ENCODE data around the gene C12orf50. TPM values are rescaled to one million over a fixed set of nuclear protein-coding genes. Genes with fewer than 3 reads are reported as not detected.
"Not testable (repeated sequence)": the region's sequence is repeated elsewhere in the genome, so short reads cannot be mapped to it uniquely, and the experiment has no call there.

C12orf50 gene
- total RNA-seq, 1 donor from 2014 or later: not detected

DNA sequence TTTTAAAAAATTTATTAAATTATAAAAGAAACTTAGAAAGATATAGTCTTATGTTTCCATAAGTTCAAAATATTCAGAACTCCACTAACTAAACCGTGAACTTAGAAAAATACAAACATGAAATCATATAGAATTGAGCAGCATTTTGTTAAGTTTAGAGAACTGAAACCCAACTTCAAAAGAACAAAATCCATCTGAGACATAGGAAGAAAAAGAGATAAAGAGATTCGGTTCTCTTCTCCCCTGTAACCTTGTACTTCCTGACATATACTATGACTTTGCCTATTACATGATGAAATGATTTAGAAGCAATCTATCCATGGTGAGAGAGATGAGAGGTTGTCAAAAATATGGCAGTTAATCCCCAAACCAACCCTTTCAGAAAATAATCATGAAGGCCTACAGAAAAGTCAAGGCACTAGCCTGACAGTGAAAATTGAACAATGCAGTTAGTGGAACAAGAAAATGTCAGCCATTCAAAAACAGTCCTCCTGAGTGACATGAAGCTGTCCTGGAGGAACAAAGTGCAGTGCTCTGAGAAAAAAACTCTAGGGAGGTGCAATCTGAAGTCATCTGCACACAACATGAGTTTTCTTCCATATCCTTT is 44.0 kb downstream of the C12orf50 start:
- no peak for ATAC-seq

DNA sequence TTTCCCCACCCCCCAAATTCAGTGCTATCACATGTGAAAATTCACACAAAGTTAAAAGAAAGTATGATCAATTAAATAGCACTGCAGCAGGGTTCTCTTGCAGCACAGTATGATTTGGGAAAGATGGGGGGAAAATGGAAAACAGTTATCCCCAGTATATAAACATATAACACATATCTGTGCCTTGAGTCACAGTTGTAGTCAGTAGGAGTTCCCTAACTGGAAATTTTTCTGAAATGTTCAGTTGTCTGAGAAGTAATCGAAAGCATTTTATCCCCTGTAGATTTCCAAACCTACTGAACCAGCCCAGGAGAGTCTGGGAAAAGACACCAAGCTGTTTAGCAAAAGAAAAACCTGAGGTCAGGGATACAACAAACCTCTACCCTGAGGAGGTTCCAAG is 47.0 kb downstream of the C12orf50 start:
- ATAC-seq: no peak

DNA sequence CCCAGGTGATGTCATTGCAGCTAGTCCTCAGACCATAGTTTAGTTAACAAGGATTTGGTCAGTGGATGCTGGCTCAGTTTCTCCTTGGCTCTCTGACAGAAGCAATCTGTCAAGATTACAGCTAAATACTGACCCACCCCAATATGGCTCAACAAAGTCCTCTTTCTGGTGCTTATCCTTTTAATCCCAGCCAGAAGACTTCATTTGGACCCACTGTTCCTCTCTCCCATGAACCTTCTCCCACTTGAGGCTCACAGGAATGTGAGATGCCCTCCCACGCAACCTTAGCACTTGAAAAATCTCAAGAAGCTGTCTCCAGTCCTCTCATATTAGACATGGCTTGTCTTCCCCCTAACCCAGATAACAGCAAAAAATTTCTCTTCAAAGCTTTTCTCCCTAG is 47.7 kb downstream of the C12orf50 start:
- no peak for ATAC-seq

DNA sequence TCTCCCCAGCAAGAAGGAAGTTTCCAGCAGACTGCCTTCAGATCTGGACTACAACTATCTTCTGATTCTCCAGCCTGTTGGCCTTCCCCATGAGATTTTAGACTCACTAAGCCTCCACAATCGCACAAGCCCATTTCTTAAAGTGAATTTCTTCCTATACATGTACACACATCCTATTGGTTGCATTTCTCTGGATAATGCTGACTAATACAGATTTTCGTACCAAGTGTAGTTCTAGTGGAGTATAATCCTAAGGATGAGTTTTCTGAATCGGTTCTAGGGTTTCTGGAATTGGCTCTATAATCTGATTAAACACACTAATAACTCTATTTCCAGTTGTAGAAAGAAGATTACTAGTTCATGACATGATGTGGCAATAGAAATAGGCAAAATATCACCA is 53.3 kb downstream of the C12orf50 start:
- no peak for ATAC-seq

DNA sequence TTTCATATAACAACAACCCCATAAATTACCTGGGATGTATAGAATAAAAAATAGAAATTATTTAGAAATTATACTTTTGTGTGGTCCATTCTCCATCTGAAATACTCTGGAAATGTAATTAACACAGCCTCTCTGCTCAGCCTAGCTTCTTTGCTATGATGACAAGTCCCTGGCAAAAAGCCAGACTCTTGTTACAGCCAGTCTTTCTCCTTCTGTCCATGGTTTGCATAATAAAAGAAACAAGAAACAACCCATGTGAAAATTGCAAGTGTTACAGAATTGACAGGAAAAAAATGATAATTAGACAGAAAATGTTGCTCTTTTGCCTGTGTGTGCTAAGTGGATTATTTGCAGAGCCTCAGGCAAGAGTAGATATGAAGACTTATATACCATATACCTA is 61.3 kb downstream of the C12orf50 start:
- no peak for ATAC-seq

DNA sequence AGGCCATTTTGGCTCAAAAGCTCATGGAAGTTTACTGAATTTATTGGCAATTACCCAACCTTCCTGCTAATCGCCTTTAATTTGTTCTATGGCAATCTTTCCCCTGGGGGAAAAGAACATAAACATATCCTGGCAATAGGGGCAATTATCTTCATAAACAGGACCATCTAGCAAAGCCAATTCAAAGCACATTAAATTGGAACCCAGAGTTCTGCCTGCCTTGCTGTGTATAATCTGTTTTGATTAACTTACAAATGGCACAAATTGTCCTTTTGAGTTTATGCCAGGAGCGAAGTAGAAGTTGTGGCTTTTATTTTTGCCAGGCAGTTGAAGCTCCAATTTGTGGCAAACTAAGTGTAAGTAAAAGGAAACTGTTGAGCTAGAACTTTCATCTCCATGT is 68.6 kb downstream of the C12orf50 start:
- ATAC-seq: no peak

DNA sequence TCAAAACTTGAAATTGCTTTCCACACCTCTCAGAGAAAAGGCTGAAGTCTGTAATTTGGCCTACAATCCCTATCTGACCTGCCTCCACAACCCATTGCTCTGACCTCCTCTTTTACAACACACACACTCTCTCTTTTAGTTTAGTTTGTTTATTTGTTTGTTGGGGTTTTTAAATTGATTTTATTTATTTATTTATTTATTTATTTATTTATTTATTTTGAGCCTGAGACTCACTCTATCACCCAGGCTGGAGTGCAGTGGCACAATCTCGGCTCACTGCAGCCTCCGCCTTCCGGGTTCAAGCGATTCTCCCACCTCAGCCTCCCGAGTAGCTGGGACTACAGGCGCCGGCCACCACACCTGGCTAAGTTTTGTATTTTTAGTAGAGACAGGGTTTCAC is 75.2 kb downstream of the C12orf50 start:
- not testable (repeated sequence) for ATAC-seq

DNA sequence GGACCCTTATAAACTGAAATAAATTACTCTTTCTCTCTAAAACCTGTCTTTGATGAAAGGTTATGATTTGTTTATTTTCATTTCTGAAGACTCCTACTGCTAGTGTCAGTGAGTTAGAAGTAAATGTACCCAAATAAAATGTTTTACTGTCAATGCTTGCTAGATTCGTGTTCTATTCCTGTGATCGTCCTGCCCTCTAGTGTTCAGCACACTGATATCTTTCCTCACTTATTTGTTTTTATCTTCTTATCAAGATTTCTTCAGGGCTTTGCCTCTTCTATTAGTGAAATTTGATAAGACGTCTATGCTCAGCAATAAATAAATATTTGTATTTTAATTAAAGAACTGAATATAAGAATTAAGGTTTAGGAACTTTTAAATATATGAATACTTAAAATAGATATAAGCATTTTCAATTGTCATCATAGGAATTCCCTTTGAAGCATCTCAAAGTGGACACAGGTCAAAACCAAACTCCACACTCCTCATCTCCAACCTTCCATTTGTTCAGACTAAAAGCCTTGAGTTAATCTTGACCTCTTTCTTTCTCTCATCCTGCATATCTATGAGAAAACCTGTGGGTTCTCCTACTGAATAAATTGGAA is 75.8 kb downstream of the C12orf50 start:
- ATAC-seq: no peak

DNA sequence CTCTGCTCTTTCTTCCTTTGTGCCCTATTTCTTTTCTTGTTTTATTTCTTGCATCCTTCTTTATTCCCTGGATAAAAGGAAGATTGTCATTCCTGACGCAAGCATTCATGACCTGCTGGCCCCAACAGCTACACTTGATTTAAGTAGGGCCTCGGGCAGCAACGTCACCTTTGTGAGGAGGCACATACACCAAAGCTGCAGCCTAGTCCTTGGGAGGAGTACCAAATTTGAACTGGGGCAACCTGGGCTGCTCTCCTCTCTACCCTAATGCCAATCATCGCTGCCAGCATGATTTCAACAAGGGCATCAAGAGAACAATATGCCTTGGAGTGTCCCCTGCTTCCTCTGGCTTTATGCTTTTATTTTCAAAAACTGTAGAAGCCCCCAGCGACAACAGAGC is 76.4 kb downstream of the C12orf50 start:
- ATAC-seq: no peak

DNA sequence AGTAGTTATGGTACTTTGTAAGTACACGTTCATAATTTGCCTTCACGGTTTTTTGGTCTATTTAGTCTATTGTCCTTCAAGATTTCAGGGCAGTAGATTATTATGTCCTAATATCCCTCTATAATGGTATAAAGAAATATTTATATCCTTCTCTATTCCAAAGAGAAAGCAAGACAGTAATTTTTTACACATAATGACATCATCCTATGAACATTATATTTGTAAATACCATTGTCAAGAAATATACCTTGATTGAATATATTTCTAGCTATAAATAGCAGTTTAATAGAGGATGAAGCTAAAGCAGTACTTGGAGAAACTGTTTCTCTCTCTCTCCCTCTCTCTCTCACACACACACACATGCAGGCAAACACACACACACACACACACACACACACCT is 77.0 kb downstream of the C12orf50 start:
- no peak for ATAC-seq

DNA sequence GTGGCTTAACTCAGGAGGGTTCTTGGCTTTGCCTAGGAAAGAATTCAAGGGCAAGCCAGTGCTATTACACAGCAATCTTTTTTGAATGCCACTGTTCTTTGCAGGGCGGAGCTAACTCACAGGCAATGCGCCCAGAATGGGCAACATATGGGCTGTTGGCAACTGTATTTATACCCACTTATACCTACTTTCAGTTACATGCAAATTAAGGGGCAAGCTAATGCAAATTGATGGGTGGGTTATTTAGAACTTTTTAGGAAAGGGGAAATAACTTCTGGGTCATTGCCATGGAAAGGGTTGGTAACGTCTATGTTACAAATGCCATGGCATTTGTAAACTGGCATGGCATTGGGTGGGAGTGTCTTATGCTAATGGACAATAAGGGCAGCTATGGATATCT is 85.4 kb downstream of the C12orf50 start:
- ATAC-seq: no peak

DNA sequence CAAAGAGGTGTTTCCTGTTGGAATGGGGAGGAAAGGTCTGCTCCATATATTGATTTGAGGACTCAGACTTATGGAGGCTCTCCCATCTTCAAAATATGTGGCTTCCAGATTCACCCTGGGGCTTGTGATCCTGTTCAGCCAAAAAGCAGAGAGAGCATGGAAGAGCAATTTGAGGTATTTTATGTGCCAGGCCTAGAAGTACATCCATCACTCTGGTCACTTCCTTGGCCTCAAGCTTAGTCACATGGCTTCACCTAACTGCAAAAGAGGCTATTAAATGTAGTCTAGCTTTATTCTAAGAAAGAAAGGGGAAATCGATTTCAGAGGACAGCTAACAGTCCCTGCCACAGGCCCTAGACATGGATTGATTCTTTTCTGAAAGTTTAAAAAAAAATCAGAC is 86.2 kb downstream of the C12orf50 start:
- no peak for ATAC-seq

DNA sequence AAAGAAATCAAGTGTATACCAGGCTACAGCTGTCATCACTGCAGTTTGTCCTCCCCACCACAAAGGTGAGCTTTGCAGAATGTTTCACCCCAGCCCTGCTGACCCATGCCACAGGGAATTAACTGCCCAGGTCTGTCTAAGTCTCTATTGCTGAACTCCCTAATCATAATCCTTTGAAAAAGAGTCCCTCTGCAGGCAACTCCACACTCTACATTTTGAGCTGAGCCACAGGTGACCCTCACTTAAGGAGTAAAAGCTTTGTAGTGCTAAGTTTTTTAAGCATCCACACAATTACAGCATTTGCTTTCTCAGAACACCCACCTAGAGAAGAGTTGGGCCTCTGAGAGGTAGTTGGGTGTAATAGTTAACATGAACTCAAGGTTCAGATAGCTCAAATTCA is 90.0 kb downstream of the C12orf50 start:
- ATAC-seq: no peak

DNA sequence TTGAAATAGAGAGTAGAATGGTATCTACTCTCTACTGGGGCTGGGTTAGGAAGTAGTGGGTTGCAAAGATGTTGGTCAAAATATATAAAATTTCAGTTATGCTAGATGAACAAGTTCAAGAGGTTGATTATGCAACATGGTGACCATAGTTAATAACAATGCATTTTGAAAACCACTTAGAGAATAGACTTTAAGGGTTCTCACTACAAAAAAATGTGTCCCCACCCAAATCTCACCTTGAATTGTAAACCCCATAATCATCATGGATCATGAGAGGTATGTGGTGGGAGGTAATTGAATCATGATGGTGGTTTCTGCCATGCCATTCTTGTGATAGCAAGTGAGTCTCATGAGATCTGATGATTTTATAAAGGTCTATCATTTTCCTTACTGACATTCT is 94.0 kb downstream of the C12orf50 start:
- ATAC-seq: no peak

DNA sequence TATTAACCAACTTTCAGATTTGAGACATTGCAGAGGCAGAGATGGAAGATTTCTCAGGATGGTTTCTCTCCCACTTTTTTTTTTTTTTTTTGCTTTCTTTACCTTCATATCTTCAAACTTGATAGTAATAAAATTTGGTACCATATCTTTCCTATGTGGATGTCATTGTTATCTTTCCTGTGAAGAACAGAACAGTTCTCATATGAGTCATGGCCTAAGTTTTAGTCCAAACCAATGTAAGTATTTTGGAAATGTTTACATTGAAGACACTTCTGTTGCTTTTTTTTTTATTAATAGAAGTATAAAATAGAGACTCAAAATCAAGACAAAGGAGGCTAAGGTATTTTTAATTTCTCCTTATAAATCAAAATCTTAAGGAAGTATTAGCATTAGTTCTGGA is 95.2 kb downstream of the C12orf50 start:
- no peak for ATAC-seq

DNA sequence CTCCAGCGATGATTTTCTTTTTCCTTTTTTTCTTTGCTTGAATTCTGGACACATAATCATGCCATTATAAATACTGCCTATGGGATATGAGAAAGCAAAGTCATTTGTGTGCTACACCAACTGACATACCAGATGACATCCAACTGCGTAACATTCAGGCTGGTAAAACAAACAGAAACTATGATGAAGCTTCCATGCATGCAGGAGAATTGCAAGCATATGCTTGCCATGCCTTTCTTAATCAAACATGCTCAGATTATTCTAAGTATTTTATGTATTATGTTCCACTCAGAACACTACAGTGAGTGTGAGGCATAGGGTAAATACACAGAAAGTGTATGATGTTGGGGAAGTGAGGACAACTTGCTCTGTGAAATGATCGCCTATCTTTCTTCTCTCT is 97.4 kb downstream of the C12orf50 start:
- peak; percentile 65 for ATAC-seq

DNA sequence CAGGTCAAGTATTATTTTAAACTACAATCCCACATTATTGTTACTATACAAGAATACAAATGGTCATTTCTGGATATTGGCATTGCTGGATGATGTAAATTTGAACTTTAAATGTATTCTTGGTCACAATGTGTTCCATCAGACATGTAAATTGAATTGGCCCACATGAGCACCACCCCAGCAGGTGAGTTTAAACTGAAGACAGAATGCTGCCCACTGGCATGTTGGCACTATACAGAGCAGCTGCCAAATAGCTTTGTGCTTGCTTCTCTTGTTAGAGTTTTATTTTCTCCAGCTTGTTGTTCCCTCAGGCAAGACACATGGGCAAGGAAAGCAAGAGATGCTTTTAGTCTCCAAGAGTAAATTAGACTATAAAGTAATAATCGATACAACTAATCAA is 98.6 kb downstream of the C12orf50 start:
- no peak for ATAC-seq

Other genes with a start within 250 kb of the C12orf50 start
- 2.7 TPM for gene CEP290, start 112.7 kb upstream of the C12orf50 start, total RNA-seq
- 26.7 TPM for gene TMTC3, start 112.9 kb upstream of the C12orf50 start, total RNA-seq

All from esophagus mucosa (tissue), 1 donor.